Endometrial microvascular endothelial cells (primary cell): Measurements from ENCODE around the gene NPEPL1. TPM values are rescaled to one million over a fixed set of nuclear protein-coding genes. Genes with fewer than 3 reads are reported as not detected.

ENCODE experiments used
- in situ Hi-C: cut with HindIII; loops from 2 replicates; pipeline ENCODE4 v1.10.0; 2017; ENCODE audit warnings: low sequenced_read_pairs, low pct_unique_long_range_greater_than_20kb; ENCODE audit errors: inconsistent ontology term
- total RNA-seq: library from RNA; depleted of rRNA; stranded (reverse); fragments of >200 nt; gene quantifications from one replicate; pipeline ENCODE4 v1.2.3, GENCODE V29; 2015; ENCODE audit errors: inconsistent ontology term

The NPEPL1 gene
- total RNA-seq, 1 donor from 2014 or later, result 19.4 TPM

- in situ Hi-C loops, result no loop called here
These were observed 3.3 kb downstream of the NPEPL1 start for GRCh38 chr20:58695895-58696375.

GRCh38 chr20:58696411-58696961 is 3.9 kb downstream of the NPEPL1 start:
- in situ Hi-C loops, result no loop called here

GRCh38 chr20:58697201-58697866 is 4.7 kb downstream of the NPEPL1 start:
- in situ Hi-C loops, result no loop called here

GRCh38 chr20:58697867-58698703 is 5.5 kb downstream of the NPEPL1 start:
- in situ Hi-C loops, result no loop called here

- in situ Hi-C loops, result no loop called here
These were observed 6.4 kb downstream of the NPEPL1 start for GRCh38 chr20:58698741-58699622.

GRCh38 chr20:58699623-58700107 is 7.1 kb downstream of the NPEPL1 start:
- in situ Hi-C loops, result no loop called here

- in situ Hi-C loops, result no loop called here
These were observed 7.7 kb downstream of the NPEPL1 start for GRCh38 chr20:58700121-58700821.

- in situ Hi-C loops, result no loop called here
These were observed 8.2 kb downstream of the NPEPL1 start for GRCh38 chr20:58700823-58701222.

GRCh38 chr20:58701431-58702160 is 9.0 kb downstream of the NPEPL1 start:
- in situ Hi-C loops, result no loop called here

GRCh38 chr20:58702161-58702510 is 9.5 kb downstream of the NPEPL1 start:
- in situ Hi-C loops, result no loop called here

GRCh38 chr20:58702859-58703648 is 10.5 kb downstream of the NPEPL1 start:
- in situ Hi-C loops, result no loop called here

GRCh38 chr20:58703765-58704371 is 11.3 kb downstream of the NPEPL1 start:
- in situ Hi-C loops, result no loop called here

- in situ Hi-C loops, result no loop called here
These were observed 12.8 kb downstream of the NPEPL1 start for GRCh38 chr20:58705208-58705926.

- in situ Hi-C loops, result no loop called here
These were observed 13.7 kb downstream of the NPEPL1 start for GRCh38 chr20:58706150-58706892.

GRCh38 chr20:58706975-58707681 is 14.5 kb downstream of the NPEPL1 start:
- in situ Hi-C loops, result no loop called here
